HG03060 (cell line): ENCODE data around the gene NFIX.

ENCODE experiments used
- ATAC-seq: cut with Tn5 transposase; IDR thresholded peaks from one replicate; pipeline ENCODE4 v1.9.1; 2021; ENCODE audit warnings: low read depth, moderate number of reproducible peaks; ENCODE audit not compliant: unreplicated experiment

NFIX gene

DNA sequence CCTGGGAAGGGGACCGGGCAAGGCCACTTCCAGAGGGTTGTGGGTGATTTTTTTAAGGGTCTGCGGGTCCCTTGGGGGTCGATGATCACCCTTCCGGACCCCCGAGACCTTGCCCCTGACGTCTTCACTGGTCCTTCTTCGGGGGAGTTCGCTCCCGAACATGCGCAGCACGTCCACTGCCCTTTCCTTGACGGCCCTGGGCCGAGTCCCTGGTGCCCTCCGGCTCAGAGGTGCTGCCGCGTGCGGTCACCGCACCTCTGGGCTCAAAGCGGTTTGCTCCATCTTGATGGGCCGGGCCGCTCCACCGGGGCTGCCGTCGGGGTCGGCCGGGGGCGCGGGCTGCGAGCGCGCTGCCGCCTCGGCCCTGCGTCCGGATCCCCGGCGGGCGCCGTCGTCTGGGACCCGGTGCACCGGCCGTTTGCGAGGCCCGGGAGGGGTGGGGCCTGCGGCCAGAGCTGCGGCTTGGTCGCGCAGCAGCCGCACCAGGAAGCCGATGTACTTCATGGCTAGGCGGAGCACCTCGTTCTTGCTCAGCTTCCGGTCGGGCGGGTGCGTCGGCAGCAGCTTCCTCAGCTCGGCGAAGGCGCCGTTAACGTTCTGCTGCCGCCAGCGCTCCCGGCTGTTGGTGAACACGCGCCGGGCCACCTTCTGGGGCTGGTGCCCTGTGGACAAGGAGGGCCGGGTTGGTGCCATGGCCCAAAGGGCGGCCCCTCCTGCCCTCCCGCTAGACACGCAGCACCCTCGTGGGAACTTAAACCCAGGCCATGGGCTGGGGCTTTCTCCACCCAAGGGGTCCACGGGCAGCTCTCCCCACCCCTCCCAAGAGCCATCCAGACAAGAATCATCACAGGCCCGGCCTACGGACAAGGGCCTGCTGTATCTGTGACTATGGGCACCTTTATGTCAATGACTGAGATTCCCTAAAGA lies 104.1 kb downstream of the NFIX start:
- ATAC-seq = no peak

DNA sequence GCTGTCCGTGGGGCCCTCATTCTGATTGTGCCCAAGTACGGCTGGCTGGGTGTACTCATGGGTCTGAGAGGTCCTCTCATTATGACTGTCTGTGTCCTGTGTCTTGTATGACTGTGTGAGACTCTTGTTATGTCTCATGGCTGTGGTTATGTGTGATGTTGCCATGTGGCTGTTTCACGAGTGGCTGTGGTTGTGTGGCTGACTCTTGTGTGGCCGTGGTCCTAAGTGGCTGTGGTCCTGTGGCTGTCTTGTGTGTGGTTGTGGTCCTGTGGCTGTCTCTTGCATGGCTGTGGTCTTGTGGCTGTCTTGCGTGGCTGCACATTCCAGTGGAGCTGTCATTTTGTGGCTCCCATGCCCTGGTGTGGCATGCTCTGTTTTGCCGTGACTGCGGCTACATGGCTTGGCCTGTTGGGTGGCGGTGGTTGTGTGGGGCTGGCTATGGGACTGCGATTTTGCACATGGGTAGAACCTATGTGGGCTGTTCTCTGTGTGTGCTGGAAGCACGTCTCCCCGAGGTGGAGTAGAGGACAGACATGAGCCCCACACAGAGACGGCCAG lies 104.8 kb downstream of the NFIX start:
- no peak for ATAC-seq

DNA sequence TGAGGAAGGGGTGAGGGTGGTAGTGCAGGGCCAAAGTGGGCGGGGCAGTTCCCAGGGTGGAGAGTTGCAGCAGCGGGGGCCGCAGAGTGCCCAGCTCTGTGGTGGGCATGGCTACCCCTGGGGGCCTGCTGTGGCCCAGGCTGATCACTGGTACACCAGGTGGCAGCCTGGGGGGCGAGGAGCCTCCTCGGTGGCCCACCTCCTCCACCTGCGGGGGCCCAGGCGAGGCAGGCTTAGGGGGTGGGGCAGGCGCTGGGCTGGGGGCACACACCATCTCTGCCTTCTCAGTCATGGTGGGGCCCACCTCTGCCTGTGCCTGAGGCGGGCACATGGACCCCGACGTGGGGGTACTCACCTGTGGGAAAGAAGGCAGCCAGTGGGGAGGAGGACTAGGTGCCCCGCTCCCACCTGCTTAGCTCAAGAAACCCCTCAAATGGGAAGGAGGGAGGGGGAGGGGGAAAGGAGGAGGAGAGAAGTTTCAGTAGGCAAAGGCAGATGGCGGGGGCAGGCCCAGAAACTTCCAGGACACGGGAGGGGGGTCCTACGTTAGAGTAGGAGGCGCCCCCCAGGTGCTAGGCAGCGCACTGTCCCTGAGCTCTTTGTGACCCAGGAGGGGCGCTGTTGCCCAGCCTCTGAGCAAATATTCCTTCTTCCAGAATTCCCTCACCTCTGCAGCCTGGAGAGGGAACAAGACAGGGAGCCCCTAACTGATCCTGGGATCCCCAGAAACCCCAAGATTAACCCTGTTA lies 105.7 kb downstream of the NFIX start:
- no peak for ATAC-seq

DNA sequence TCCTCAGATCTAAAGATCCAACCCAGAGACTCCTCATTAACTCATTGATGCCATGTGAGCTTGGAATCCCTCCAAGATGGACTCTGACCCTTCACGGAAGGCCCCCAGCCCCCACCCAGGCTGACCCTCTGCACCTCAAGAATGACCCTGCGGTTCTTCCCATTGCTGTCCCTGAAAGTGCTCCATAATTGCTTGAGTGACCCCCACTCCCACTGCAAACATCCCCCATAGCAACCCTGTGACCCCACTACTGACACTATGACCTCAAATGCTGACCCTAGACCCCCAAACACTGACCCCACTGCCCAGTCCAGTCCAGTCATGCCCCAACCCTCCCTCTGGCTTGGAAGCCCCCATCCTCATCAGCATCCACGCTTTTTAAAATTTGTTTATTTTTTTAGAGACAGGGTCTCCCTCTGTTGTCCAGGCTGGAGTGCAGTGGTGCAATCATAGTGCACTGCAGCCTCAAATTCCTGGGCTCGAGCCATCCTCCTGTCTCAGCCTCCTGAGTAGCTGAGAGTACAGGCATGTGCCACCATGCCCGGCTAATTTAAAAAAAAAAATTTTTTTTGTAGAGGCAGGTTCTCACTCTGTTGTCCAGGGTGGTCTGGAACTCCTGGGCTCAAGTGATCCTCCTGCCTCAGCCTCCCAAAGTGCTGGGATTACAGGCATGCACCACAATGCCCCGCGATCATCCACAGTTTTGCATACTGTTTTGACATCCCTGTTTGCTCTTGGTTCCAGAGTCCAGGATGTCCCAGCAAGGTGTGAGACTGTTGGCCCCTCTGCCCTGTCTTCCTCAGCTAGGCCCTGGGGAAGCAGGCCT lies 106.5 kb downstream of the NFIX start:
- ATAC-seq = no peak

DNA sequence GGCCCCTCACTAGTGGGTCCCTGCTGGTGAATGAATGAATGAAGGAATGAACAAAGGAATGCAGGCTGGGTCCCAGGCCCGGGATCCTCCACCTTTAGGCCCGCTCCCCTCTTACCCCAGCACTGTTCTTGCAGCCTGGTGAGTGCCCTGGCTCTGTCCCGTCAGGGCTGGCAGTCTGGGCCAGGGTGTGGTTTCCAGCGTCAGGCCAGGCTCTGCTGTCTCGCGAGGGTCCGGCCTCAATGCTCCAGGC lies 107.1 kb downstream of the NFIX start:
- no peak for ATAC-seq

DNA sequence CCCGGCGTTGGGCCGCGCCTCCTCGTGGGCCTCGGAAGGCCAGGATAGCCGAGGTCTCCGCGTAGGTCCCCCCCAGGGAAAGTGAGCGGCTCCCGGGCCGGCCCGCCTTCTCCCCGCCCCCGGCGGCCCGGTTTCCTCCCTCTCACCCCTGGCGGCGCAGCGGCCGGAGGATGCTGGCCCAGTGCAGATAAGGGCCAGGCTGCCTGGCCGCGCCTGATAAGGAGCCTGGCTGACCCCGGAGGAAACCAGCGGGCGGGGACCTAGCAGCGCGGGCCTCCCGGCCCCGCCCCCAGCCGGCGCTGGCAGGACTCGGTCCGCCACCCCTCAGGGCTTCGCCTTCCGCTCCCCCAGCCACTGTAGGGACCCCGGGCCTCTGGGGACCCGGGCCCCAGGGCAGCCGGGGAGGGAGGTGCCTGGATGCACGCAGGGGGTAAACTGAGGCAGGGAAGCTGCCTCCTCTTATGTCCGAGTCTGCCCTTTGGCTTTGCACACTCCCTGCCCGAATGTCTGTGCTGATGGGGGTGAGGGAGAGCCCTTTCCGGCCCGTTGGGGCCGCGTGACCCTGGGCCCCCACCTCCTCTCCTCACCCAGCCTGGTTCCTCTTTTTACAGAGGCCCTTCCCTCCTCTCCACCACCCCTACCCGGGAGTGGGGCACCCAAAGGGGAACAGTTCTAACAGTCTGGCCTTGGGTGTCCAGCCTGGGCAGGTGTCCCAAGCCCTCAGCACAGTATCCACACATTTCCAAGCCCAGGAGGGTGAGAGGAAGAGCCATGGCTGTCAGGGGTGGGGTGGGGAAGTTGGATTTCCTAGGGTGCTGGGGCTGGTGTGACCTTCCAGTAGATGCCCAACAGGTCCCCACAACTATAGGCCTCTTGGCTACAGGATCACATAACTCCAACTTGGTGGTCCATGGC lies 107.6 kb downstream of the NFIX start, which contains the start of gene LYL1:
Gene LYL1, minus strand, starts transcription at position 193 of the 915 bp plus-strand sequence. CDS start 1,687 bp downstream, outside the sequence.
- no peak for ATAC-seq

DNA sequence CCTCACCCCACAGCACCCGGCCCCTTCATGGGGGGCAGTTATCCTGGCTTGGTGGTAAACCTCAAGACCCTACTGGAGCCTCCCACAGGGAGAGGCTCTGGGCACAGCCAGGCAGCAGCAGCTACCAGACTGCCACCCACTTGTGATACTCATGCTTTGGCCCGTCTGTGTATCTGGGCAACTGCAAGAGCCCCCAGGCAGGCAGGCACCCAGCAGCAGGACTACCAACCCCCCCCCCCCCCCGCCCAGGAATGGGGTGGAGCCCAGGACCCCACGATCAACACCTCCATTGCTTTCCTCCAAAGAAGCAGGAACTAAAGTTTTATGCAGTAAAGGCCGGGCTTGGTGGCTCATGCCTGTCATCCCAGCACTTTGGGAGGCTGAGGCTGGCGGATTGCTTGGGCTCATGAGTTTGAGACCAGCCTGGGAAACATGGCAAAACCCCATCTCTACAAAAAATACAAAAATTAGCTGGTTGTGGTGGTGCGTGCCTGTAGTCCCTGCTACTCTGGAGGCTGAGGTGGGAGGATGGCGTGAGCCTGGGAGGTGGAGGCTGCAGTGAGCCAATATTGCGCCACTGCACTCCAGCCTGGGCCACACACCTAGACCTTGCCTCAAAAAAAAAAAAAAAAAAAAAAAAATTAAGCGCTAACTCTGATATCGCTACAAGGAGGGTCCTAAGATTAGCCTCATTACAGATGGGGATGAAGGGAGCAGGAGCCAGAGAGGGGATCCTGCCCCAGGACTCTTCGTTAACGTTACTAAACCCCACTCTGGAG lies 108.5 kb downstream of the NFIX start:
- ATAC-seq = no peak

DNA sequence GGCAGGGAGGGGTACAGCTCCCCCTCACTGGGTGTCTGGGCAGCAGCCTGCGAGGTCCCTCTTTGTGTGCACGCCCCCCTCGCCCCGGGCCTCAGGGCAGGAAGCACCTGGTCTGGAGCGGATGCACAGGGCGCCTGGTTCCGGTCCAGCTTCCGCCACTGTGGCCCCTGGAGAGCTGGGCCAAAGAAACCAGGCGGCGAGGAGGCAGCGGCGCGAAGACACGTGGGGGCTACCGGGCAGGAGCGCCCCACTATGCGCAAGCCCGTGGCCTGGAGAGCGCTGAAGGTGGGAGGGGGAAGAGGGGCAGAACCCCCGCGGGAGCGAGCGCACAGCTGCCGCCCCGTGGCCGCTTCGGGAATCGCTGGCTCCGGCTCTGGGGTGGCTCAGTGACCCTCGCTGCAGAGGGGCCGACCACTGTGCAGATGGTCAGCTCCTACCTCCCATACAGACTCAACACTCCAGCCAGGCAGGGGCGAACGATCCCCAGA lies 109.1 kb downstream of the NFIX start:
- ATAC-seq = no peak

DNA sequence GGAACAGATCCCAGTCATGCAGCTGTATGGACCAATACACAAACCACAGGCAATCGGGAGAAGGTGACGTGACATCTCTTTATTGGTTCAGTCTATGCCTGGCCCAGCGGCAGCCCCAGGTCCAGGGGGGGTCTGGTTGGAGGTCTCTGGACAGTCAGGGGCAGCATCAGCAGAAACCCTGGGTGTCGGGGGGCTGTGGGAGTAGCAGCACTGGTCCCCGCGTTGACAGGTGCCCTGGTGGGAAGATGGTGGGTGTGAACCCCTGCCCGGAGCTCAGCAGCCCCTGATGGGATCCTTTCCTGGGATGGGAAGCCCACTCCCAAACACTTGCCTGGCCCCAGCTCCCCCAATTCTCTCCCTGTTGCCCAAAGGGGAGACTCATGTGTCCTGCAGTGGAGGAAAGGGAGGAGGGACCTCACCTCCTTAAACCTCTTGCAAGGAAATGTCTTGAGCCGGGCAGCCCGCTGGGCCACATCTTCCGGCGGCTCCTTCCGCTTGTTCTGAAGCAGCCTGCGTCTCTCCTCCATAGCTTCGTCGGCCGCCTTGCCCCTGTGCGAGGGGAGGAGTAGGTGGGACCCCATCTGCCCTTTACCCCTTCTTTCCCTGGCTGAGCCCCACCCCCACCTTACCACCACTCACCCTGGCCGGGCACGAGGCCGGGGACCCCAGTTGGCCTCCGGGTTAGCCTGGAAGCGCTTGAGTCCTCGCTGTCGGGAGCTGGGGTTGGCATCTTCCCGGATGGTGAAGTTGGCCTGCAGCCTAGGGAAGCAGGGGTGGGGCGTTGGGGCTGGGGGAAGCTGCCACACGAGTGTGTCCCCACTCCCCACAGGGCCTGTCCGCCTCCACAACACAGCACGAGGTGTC lies 109.8 kb downstream of the NFIX start:
- no peak for ATAC-seq

DNA sequence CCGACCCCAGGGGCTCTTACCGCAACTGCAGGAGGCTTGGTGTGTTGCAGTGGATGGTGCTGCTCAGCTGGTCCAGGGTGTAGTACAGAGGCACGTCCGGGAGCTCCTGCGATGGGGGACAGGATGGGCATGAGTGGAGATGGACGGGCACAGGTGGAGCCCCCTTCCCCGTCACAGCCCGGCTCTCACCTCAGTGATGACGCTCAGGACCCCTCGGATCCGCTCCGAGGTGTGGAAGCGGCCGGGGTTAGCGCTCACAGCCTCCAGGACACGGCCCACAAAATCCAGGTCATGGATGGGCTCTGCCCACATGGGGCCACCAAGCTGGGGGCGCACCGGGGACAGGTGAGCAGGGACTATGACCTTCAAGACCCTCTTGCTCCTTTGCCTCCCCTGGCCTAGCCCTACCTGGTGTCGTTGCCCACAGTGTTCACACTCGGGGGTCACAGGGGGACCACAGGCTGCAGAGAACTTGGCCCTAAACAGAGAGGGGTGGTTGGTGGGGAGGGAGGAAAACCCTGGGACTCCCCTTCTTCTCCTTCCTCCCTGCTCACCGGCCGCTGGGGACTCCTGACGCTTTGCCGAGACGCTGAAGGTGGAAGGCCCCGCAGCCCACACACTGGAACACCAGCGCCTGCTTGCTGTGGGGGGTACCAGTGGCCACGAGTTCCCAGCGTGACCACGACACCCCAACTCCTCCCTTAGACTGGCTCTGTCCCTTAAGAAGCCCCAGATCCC lies 114.3 kb downstream of the NFIX start:
- ATAC-seq = no peak

DNA sequence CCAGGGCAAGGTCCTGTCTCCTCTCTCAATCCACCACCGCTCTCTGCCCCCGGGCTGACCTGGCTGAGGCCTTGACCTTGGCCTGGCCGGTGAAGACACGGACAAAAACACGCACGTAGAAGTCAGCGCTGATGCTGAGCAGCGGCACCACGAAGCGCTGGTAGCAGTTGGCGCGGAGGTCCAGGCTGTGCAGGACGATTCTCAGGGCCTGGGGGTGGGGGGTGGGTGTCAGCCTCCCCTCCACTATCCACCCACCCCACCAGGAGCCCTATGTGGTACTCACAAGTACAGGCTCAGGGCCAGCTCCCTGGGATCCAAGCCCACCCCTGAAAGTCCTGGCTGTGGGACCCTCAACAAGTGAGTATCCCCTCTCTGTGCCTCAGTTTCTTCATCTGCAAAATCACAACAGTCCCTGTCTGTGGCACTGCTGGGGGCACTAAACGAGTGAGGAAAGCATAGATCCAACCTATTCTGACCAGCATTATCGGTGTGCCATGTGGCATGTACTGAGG lies 114.9 kb downstream of the NFIX start:
- ATAC-seq = no peak

DNA sequence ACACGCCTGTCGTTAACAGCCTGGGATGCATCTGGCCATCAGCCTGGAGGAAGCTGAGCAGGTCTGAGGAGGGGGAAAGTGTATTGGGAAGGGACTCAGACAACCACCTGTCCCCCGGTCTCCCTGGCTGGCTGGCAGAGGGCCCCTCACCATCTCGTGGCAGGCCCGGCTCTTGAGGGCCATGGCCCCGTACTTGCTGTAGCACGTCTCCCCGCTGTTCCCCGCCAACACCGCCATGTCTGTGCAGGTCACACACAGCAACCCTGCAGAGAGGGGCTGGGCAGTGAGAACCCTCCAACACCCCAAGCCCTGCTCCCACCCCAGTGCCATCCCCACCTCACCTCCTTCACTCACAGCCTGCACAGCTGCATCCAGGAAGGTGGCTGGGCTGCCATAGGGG lies 117.3 kb downstream of the NFIX start:
- ATAC-seq = no peak

DNA sequence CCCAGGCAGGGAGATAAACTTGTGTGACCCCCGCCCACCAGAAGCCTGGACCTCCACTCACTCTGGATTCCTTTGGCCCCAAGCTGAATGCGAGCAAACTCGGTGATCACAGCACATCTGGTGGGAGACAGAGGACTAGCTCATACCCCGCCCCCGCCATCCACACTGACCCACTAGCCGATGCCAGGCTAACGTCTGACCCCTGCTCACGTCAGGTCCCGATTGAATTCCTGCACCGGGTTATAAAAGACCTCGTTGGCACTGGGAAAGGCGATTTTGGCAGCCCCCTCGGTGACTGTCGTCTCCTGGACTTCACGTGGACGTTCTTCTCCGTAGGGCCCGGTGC lies 120.6 kb downstream of the NFIX start:
- no peak for ATAC-seq

DNA sequence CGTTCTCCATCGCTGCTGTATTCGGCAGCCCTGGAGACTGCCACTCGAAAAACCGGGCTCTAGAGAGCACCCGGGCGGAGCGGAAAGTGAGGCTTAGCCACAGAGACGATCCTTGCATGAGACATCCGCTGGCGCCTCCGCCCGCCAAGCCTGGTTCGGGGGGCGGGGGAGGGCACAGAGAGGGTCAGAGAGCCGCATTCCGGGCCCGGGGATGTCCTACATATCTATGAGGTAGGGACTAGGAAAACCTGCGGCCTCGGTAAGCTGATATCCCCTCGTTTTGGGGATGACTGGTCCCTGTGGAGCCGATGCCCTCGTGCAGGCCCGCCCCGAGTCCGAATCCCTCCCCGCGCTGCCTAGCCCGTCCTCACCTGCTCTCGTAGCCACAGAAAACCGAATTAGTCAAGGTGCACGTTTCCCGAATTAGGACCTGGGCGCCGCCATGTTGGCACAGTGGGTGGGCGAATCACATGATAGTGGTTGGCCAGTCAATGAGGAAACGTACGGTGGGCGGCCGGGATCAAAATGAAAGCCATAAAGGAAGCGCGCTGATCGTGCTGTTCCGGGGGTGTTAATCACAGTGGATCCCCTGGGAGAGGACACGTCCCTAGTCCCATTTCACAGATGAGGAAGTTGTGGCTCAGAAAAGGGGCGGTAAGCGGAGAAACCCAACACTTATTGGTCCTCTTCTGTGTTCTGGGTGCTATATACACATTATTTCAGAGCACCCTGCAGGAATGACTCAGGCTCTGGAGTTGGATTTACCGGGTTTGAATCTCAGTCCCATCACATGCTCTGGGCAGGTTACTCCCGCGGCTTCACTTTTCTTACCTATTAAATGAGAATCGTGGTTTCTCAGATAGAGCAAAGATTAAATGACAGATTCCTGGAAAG lies 121.3 kb downstream of the NFIX start, which contains the start of gene TRMT1:
Gene TRMT1, minus strand, starts transcription at position 459 of the 894 bp plus-strand sequence. Its CDS starts 341 bp downstream, at position 118.
- ATAC-seq = no peak

DNA sequence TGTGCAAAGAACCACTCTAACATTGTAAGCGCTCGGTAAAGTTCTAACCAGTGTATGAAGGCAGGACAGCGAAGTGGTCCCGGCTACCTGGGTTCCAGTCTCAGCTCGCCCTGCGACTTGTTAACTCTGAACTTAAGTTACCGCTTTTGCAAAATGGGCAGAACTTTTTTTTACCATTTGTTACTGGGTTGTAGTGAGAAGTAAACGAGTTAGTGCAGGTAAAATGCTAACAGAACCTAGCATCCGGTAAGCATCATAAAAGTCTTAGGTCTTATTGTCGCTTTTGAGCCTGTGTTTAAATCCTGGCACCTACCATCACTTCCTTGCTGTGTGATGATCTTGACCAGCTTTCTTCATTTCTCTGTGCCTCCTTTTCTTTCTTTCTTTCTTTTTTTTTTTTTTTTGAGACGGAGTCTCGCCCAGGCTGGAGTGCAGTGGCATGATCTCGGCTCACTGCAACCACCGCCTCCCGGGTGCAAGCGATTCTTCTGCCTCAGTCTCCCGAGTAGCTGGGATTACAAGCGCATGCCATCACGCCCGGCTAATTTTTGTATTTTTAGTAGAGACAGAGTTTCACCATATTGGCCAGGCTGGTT lies 122.0 kb downstream of the NFIX start:
- ATAC-seq = no peak
